ENCODE data around the gene CWF19L2.

GRCh38 chr11:107413352-107413751 is 44.3 kb downstream of the CWF19L2 start:
- no peak for TF ChIP-seq CTCF (IDR thresholded peaks at IDR 0.05; ENCODE audit: insufficient read depth, low read depth, low read length)
- no peak for TF ChIP-seq EZH2 (IDR thresholded peaks at IDR 0.05; ENCODE audit: insufficient read depth, low read length)

All from astrocyte (in vitro differentiated cells and primary cell).